Measurements from ENCODE around the gene HYI. TPM values are rescaled to one million over a fixed set of nuclear protein-coding genes. Genes with fewer than 3 reads are reported as not detected.

Gene HYI
- total RNA-seq, 4 donors from 2014 or later: 127 to 210 (median 169) TPM

DNA sequence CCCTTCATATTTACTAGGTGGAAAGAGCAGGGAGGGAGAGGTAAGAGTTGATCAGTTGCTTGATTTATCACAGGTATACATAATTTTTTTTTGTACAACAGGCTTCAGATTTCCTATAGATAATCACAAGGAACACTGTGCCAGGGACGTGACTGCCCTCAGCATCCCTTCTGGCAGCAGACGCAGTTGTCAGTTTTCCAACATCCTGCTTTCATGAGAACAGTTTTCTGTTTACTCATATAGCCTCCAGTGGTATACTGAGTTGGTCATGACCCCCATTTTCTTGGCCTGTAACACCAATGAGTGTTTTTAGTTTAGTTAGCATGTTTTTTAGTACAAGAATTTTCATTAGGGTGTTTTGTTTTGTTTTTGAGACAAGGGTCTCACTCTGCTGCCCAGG, 39.1 kb upstream of the HYI start:
- DNase-seq: no peak
- Histone ChIP-seq H3K27ac (no peak overlapping the region), H3K4me3 (no peak overlapping the region), H3K27me3 (no peaks in the 10 kb centered on the region), H3K9me3 (peaks cover 0 to 10% (median 0%) of the 10 kb centered on the region in 4 donors), H3K4me1 (no peaks in the 10 kb centered on the region), H3K36me3 (no peaks in the 10 kb centered on the region)
- TF ChIP-seq, protein P1, sequence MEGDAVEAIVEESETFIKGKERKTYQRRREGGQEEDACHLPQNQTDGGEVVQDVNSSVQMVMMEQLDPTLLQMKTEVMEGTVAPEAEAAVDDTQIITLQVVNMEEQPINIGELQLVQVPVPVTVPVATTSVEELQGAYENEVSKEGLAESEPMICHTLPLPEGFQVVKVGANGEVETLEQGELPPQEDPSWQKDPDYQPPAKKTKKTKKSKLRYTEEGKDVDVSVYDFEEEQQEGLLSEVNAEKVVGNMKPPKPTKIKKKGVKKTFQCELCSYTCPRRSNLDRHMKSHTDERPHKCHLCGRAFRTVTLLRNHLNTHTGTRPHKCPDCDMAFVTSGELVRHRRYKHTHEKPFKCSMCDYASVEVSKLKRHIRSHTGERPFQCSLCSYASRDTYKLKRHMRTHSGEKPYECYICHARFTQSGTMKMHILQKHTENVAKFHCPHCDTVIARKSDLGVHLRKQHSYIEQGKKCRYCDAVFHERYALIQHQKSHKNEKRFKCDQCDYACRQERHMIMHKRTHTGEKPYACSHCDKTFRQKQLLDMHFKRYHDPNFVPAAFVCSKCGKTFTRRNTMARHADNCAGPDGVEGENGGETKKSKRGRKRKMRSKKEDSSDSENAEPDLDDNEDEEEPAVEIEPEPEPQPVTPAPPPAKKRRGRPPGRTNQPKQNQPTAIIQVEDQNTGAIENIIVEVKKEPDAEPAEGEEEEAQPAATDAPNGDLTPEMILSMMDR (IDR thresholded peaks at IDR 0.05): no peak
- TF ChIP-seq POLR2A (IDR thresholded peaks at IDR 0.05): no peak

DNA sequence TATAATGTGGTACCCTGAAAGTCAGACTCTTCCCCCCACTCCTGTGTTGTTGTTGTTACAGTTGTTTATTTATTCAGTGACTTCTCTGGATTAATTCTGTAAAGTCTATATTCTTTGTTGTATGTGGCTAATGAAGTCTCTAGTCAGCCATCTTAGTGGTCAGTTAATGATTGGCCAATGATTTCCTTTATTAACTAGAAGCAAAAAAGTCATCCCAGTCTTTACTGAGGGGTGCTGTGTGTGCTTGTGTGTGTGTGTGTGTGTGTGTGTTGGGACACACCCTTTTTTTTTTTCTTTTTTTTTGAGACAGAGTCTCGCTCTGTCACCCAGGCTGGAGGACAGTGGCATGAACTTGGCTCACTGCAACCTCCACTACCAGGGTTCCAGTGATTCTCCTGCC, 37.3 kb upstream of the HYI start:
- no peak for DNase-seq
- H3K4me3 ChIP-seq: no peak overlapping the region
- peaks cover 0 to 13% (median 0%) of the 10 kb centered on the region in 4 donors for H3K9me3 ChIP-seq
- no peak overlapping the region for H3K27ac ChIP-seq
- TF ChIP-seq, protein P1 (IDR thresholded peaks at IDR 0.05): no peak
- no peak for TF ChIP-seq POLR2A (IDR thresholded peaks at IDR 0.05)
- H3K36me3 ChIP-seq: no peaks in the 10 kb centered on the region
- H3K4me1 ChIP-seq: no peaks in the 10 kb centered on the region
- H3K27me3 ChIP-seq: no peaks in the 10 kb centered on the region

DNA sequence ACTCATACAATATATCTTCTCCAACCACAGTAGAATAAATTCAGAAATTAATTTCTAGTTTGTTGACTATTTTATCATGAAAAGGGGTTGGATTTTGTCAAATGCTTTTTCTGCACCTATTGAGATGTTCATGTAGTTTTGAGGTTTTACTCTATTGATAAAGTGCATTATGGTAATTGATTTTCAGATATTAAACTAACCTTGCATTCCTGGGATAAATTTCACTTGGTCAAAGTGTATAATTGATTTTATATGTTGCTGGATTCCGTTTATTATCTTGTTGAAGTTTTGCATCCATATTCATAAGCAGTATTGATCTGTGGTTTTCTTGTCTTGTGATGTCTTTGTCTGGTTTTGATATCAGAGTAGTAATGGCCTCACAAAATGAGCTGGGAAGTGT, 34.4 kb upstream of the HYI start:
- no peak for TF ChIP-seq POLR2A (IDR thresholded peaks at IDR 0.05)
- TF ChIP-seq, protein P1 (IDR thresholded peaks at IDR 0.05): no peak
- Histone ChIP-seq H3K27me3 (no peaks in the 10 kb centered on the region), H3K4me1 (no peaks in the 10 kb centered on the region), H3K9me3 (peaks cover 0 to 13% (median 0%) of the 10 kb centered on the region in 4 donors), H3K36me3 (no peaks in the 10 kb centered on the region), H3K4me3 (no peak overlapping the region), H3K27ac (no peak overlapping the region)
- DNase-seq: no peak

DNA sequence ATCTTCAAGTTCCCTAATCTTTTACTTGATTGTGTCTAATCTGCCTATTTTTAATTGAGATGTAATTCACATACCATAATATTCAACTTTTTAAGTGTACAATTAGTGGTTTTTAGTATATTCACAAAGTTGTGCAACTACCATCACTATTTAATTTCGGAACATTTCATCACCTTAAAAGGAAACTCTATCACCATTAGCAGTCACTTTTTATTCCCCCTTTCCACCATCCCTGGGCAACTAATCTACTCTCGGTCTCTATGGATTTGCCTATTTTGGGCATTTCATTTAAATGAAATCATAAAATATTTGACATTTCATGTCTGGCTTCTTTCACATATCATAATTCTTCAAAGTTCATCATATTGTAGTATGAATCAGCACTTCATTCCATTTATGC, 30.6 kb upstream of the HYI start:
- TF ChIP-seq, protein P1 (IDR thresholded peaks at IDR 0.05): no peak
- TF ChIP-seq POLR2A (IDR thresholded peaks at IDR 0.05): no peak
- no peak for DNase-seq
- H3K36me3 ChIP-seq: no peaks in the 10 kb centered on the region
- peaks cover 0 to 3% (median 0%) of the 10 kb centered on the region in 4 donors for H3K9me3 ChIP-seq
- H3K27me3 ChIP-seq: no peaks in the 10 kb centered on the region
- H3K4me1 ChIP-seq: peaks cover 0 to 5% (median 0%) of the 10 kb centered on the region in 4 donors
- no peak overlapping the region for H3K27ac ChIP-seq
- H3K4me3 ChIP-seq: no peak overlapping the region

DNA sequence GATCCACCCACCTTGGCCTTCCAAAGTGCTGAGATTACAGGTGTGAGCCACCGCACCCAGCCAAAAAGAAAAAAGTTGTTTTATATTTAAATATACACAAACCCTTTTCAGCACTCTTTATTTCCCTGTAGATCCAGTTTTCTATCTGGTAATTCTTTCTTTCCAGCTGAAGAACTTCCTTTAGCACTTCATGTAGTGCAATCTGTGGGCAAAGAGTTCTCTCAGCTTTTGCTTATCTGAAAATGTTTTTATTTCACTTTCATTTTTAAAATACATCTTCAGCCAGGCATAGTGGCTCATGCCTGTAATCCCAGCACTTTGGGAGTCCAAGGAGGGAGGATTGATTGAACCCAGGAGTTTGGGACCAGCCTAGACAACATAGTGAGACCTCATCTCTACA, 28.5 kb upstream of the HYI start:
- Histone ChIP-seq H3K27ac (peak overlapping the region in 1 of 4 donors; percentile 33), H3K4me3 (no peak overlapping the region), H3K27me3 (no peaks in the 10 kb centered on the region), H3K36me3 (no peaks in the 10 kb centered on the region), H3K9me3 (peaks cover 0 to 3% (median 0%) of the 10 kb centered on the region in 4 donors), H3K4me1 (peaks cover 0 to 5% (median 0%) of the 10 kb centered on the region in 4 donors)
- no peak for TF ChIP-seq POLR2A (IDR thresholded peaks at IDR 0.05)
- TF ChIP-seq, protein P1 (IDR thresholded peaks at IDR 0.05): no peak
- DNase-seq: no peak

DNA sequence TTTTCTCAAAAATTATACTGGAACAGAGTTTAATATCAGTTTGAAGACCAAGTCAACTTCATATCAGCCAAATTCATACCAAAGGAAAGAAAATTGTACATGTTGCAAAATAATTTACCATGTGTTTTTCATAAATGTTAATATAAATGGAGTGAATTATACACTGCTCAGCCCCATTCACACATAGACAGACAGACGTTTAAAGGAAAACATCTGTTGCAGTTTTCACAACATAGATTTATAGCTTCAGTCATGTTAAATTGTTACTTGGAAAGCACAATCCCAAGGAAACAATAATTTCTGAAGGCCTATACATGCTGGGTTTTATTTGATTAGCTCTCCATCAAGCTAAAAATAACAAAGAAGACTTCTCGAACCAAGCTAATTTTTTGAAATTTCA, 27.8 kb upstream of the HYI start:
- no peak for TF ChIP-seq POLR2A (IDR thresholded peaks at IDR 0.05)
- TF ChIP-seq, protein P1 (IDR thresholded peaks at IDR 0.05): no peak
- no peak for DNase-seq
- no peak overlapping the region for H3K27ac ChIP-seq
- H3K27me3 ChIP-seq: no peaks in the 10 kb centered on the region
- no peaks in the 10 kb centered on the region for H3K36me3 ChIP-seq
- no peaks in the 10 kb centered on the region for H3K9me3 ChIP-seq
- peaks cover 0 to 5% (median 0%) of the 10 kb centered on the region in 4 donors for H3K4me1 ChIP-seq
- no peak overlapping the region for H3K4me3 ChIP-seq
